IPS-18a (cell line): ENCODE data around the gene TRIP11.

ENCODE experiments used
- H3K27ac ChIP-seq: one replicate; pipeline ENCODE4 v1.5.1; 2013; ENCODE audit warnings: low read length
- H3K27me3 ChIP-seq: one replicate; pipeline ENCODE4 v1.6.1; 2013; ENCODE audit warnings: mild to moderate bottlenecking, low read length; ENCODE audit not compliant: control insufficient read depth, insufficient read depth
- H3K36me3 ChIP-seq: one replicate; pipeline ENCODE4 v1.6.1; 2013; ENCODE audit warnings: low read depth, low read length; ENCODE audit not compliant: control insufficient read depth
- H3K4me1 ChIP-seq: one replicate; pipeline ENCODE4 v1.6.1; 2013; ENCODE audit warnings: low read depth, low read length; ENCODE audit not compliant: control insufficient read depth
- H3K4me3 ChIP-seq: one replicate; pipeline ENCODE4 v1.5.1; 2013; ENCODE audit warnings: low read length
- H3K9ac ChIP-seq: one replicate; pipeline ENCODE4 v1.6.1; 2013; ENCODE audit warnings: mild to moderate bottlenecking, low read length, moderate library complexity
- H3K9me3 ChIP-seq: one replicate; pipeline ENCODE4 v1.6.1; 2013; ENCODE audit warnings: low read depth, low read length; ENCODE audit not compliant: control insufficient read depth

Gene TRIP11

GRCh38 chr14:91947475-91948184, 92.2 kb downstream of the TRIP11 start, which contains the start of gene FBLN5:
TSS of gene FBLN5 (minus strand) at chr14:91947694. CDS start at chr14:91947229, 465 bp downstream.
- peaks cover 3% of the 10 kb centered on the region for H3K4me1 ChIP-seq
- H3K4me3 ChIP-seq = peak within 1 kb of the TSS; percentile 63
- no peaks in the 10 kb centered on the region for H3K9me3 ChIP-seq
- no peaks in the 10 kb centered on the region for H3K36me3 ChIP-seq
- H3K27ac ChIP-seq = no peak within 1 kb of the TSS
- peaks cover 39% of the 10 kb centered on the region for H3K27me3 ChIP-seq
- H3K9ac ChIP-seq = no peak within 1 kb of the TSS

- H3K9ac ChIP-seq = no peak overlapping the region
- no peak overlapping the region for H3K27ac ChIP-seq
- H3K4me1 ChIP-seq = peaks cover 3% of the 10 kb centered on the region
- peak overlapping the region; percentile 63 for H3K4me3 ChIP-seq
- no peaks in the 10 kb centered on the region for H3K36me3 ChIP-seq
- H3K27me3 ChIP-seq = peaks cover 39% of the 10 kb centered on the region
- no peaks in the 10 kb centered on the region for H3K9me3 ChIP-seq
Observed at GRCh38 chr14:91946622-91947474, 93.0 kb downstream of the TRIP11 start.

- Histone ChIP-seq H3K4me1 (peaks cover 3% of the 10 kb centered on the region), H3K4me3 (no peak overlapping the region), H3K36me3 (no peaks in the 10 kb centered on the region), H3K27me3 (peaks cover 39% of the 10 kb centered on the region), H3K9me3 (no peaks in the 10 kb centered on the region), H3K9ac (no peak overlapping the region), H3K27ac (no peak overlapping the region)
Observed at GRCh38 chr14:91945751-91946621, 93.9 kb downstream of the TRIP11 start.

DNA sequence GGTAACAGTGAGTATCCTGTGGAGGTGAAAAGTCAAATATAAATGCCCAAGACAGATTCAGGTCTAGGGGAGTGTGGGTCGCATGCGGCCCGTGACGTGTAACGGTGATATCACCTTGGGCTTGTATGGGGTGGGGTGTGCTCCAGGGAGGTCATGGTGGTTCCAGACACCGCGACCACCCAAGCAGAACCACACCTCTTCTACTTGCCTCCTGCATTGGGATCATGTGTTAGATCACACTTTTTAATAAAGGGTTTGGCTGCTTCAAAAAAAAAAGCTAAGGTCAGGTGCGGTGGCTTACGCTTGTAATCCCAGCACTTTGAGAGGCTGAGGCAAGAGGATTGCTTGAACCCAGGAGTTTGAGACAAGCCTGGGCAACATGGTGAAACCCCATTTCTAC, 96.9 kb downstream of the TRIP11 start:
- Histone ChIP-seq H3K9ac (no peak overlapping the region), H3K4me3 (no peak overlapping the region), H3K4me1 (no peaks in the 10 kb centered on the region), H3K9me3 (no peaks in the 10 kb centered on the region), H3K27ac (no peak overlapping the region), H3K27me3 (peaks cover 28% of the 10 kb centered on the region), H3K36me3 (no peaks in the 10 kb centered on the region)

DNA sequence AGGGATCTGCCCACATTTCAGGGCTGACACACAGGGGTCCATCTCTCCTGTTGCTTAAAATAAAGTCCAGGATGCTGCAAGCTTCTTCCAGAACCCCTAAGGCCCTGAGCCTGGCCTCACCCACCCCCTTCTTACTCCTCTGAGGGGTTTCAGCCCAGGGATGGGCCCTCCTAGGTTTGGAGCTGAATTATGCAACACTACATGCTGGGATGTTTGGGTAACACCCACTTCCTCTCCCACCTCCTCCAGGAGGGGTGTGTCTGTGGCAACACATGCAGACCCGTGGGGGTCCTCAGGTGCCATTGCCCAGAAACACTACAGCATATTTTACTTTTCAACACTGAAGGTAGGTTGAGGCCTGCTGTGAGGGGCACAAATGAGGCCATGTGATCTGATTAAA, 97.7 kb downstream of the TRIP11 start:
- H3K27ac ChIP-seq = no peak overlapping the region
- H3K36me3 ChIP-seq = no peaks in the 10 kb centered on the region
- peaks cover 20% of the 10 kb centered on the region for H3K27me3 ChIP-seq
- H3K9me3 ChIP-seq = no peaks in the 10 kb centered on the region
- no peak overlapping the region for H3K9ac ChIP-seq
- no peak overlapping the region for H3K4me3 ChIP-seq
- H3K4me1 ChIP-seq = no peaks in the 10 kb centered on the region

DNA sequence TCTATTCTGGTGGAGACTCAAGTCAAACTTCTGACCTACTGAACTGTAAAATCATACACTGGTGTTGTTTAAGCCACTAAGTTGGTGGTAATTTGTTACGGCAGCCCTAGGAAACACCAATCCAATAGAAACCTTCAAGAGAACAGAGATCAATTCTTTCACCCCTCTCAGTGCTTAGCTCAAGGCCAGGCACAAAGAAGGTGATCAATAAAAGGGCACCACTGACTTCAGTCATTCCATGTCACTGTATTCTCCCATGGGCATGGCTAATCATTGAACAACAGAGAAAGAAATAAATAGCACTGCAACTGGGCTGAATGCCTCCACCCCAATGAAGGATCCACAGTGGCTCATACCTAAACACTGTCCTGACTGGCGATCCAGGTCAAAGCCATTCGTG, 99.7 kb downstream of the TRIP11 start:
- Histone ChIP-seq H3K4me1 (no peaks in the 10 kb centered on the region), H3K36me3 (no peaks in the 10 kb centered on the region), H3K9me3 (no peaks in the 10 kb centered on the region), H3K4me3 (no peak overlapping the region), H3K27me3 (peaks cover 1% of the 10 kb centered on the region), H3K27ac (no peak overlapping the region), H3K9ac (no peak overlapping the region)

- Histone ChIP-seq H3K9ac (no peak overlapping the region), H3K36me3 (no peaks in the 10 kb centered on the region), H3K4me1 (no peaks in the 10 kb centered on the region), H3K27me3 (no peaks in the 10 kb centered on the region), H3K4me3 (no peak overlapping the region), H3K9me3 (no peaks in the 10 kb centered on the region), H3K27ac (no peak overlapping the region)
Observed at GRCh38 chr14:91935586-91935985, 104.3 kb downstream of the TRIP11 start.

- Histone ChIP-seq H3K9ac (no peak overlapping the region), H3K4me3 (no peak overlapping the region), H3K27me3 (no peaks in the 10 kb centered on the region), H3K9me3 (no peaks in the 10 kb centered on the region), H3K27ac (no peak overlapping the region), H3K36me3 (no peaks in the 10 kb centered on the region), H3K4me1 (no peaks in the 10 kb centered on the region)
Observed at GRCh38 chr14:91934554-91935285, 105.1 kb downstream of the TRIP11 start.

GRCh38 chr14:91931478-91932088, 108.3 kb downstream of the TRIP11 start:
- no peaks in the 10 kb centered on the region for H3K4me1 ChIP-seq
- H3K36me3 ChIP-seq = no peaks in the 10 kb centered on the region
- H3K27ac ChIP-seq = no peak overlapping the region
- no peak overlapping the region for H3K4me3 ChIP-seq
- H3K9ac ChIP-seq = no peak overlapping the region
- H3K9me3 ChIP-seq = no peaks in the 10 kb centered on the region
- no peaks in the 10 kb centered on the region for H3K27me3 ChIP-seq

GRCh38 chr14:91929700-91930099, 110.2 kb downstream of the TRIP11 start:
- Histone ChIP-seq H3K27me3 (no peaks in the 10 kb centered on the region), H3K27ac (no peak overlapping the region), H3K9me3 (no peaks in the 10 kb centered on the region), H3K4me3 (no peak overlapping the region), H3K4me1 (no peaks in the 10 kb centered on the region), H3K36me3 (no peaks in the 10 kb centered on the region), H3K9ac (no peak overlapping the region)
